ENCODE results near the gene ARHGEF1.

Gene ARHGEF1

DNA sequence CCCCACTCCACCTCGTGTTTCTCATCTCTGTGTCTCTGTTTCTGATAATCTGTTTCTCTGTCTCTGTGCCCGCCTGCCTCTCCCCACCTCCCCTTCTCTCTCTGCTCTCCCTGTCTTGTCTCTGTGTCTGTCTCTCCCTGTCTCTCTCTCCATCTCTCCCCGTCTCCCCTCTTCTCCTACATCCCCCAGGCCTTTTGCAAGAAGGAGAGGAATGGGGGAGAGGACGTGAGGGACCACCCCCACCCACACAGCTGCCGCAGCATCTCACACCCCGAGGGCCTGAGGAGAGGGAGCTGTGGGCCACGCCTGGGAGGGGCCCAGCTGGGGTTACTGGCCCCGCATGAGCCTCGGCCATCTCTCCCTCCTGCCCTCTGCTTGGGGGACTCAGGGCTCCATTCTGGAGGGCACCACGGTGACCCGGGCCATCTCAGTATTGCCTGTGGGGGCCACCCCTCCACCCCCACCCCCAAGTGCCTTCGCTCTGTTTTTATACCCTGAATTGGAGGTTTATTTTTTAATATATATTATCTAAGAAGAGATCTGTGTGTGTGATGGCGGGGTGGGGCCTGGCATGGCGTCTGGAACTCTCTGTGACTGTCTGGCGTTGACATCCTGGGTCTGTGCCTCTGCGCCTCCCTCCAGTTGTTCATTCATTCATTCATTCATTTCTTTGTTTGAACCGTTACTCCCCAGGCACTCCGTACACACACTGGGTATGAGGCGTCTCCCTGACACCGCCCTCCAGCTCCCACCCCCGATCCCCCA lies 24.1 kb downstream of the ARHGEF1 start:
- TF ChIP-seq, protein P1, sequence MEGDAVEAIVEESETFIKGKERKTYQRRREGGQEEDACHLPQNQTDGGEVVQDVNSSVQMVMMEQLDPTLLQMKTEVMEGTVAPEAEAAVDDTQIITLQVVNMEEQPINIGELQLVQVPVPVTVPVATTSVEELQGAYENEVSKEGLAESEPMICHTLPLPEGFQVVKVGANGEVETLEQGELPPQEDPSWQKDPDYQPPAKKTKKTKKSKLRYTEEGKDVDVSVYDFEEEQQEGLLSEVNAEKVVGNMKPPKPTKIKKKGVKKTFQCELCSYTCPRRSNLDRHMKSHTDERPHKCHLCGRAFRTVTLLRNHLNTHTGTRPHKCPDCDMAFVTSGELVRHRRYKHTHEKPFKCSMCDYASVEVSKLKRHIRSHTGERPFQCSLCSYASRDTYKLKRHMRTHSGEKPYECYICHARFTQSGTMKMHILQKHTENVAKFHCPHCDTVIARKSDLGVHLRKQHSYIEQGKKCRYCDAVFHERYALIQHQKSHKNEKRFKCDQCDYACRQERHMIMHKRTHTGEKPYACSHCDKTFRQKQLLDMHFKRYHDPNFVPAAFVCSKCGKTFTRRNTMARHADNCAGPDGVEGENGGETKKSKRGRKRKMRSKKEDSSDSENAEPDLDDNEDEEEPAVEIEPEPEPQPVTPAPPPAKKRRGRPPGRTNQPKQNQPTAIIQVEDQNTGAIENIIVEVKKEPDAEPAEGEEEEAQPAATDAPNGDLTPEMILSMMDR (IDR thresholded peaks at IDR 0.05; ENCODE audit: low read depth, low read length) = no peak
- DNase-seq (ENCODE audit: extremely low read depth, low read depth) = no peak

DNA sequence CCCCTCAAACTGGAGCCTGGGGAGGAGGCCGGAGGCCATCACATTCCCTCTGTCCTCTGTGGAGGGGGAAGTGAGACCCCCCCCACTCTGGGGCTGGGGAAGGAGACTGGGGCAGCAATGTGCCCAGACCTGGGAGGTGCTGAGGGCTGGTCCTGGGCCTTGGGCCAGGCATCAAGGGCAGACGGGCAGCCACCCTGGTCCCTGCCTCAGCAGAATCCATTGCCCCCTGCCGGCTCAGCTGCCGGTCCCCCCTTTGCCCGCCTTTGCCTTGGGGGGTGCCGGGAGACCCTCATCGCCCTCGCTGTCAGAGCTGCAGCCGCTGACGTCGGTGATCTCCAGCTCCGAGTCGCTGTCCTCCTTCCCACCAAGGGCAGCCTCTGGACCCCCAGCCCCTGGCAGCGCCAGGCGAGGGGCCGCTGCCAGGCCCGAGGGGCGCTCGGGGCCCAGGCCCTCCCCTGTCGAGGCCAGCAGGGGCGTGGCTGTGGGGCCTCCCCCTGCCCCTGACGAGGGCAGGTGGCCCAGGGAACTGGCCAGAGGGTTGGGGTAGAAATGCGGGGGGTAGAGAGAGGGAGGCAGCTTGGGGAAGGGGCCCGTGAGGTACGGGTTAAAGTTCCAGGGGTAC lies 25.1 kb downstream of the ARHGEF1 start:
- no peak for DNase-seq (ENCODE audit: extremely low read depth, low read depth)
- TF ChIP-seq, protein P1 (IDR thresholded peaks at IDR 0.05; ENCODE audit: low read depth, low read length) = no peak

GRCh38 chr19:41908724-41909464 lies 25.9 kb downstream of the ARHGEF1 start:
- no peak for DNase-seq (ENCODE audit: extremely low read depth, low read depth)
- TF ChIP-seq, protein P1 (IDR thresholded peaks at IDR 0.05; ENCODE audit: low read depth, low read length) = no peak

GRCh38 chr19:41909706-41910105 lies 26.7 kb downstream of the ARHGEF1 start:
- TF ChIP-seq, protein P1 (IDR thresholded peaks at IDR 0.05; ENCODE audit: low read depth, low read length) = no peak
- DNase-seq (ENCODE audit: extremely low read depth, low read depth) = no peak

GRCh38 chr19:41910240-41910991 lies 27.4 kb downstream of the ARHGEF1 start:
- TF ChIP-seq, protein P1 (IDR thresholded peaks at IDR 0.05; ENCODE audit: low read depth, low read length) = no peak

DNA sequence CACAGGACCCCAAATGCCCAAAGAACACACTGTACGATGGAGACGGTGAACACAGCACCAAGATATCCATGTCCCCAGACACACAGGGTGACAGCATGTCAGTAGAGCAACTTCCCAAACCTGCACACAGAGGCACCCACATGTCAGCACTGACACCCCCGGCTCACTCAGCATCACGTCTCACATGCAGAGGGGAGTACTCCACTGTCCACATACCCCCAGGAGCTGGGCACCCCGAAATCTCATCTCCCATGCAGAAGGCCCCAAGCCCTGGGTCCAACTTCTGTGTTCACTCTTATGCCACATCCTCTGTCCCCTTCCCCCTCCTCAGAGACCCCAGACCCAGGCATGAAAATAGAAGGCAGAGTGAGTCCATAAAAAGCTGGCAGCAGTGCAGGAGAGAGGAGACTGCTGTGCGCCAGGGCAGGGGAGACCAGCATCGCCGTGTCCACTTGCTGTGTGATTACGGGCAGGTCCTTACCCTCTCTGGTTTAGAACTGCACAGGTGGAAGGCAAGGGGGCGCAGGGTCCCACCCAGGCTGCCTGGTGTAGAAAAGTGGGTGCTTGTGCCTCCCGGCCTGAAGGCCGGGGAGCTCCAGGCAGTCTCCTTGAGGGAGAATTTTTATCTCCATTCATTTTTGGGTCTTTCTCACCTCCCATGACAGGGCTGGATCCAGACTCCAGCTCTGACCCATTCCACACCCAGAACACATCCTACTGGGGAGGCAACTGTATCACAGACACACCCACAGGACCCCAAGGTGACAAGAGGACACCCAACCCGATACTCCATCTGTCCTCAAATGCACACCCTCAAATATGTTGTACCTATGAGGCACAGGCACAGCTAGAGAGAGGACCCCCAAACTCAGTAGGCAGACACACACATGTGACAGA lies 28.3 kb downstream of the ARHGEF1 start:
- TF ChIP-seq, protein P1 (IDR thresholded peaks at IDR 0.05; ENCODE audit: low read depth, low read length) = no peak
- DNase-seq (ENCODE audit: extremely low read depth, low read depth) = no peak

More at GRCh38 chr19:41910240-41910991, 27.4 kb downstream of the ARHGEF1 start:
- DNase-seq (ENCODE audit: extremely low read depth, low read depth) = no peak

Measured in AG09319 (cell line).